SU-DHL-6 (cell line): ENCODE data around the gene TGFA.

ENCODE experiments used
- CTCF ChIP-seq: fragments of 200-600 bp; sonication (generic); IDR thresholded peaks from one replicate; pipeline ENCODE4 v1.5.1; 2017; ENCODE audit warnings: antibody characterized with exemption, mild to moderate bottlenecking, low read length, moderate library complexity; ENCODE audit not compliant: insufficient read depth, poor library complexity, severe bottlenecking
- EZH2phosphoT487 ChIP-seq: fragments of 200-600 bp; sonication (generic), shearing (Covaris generic); conservative IDR thresholded peaks from 2 replicates; pipeline ENCODE4 v1.6.1; 2018; ENCODE audit warnings: mild to moderate bottlenecking, antibody characterized with exemption, low read length, moderate library complexity, mixed read lengths

GRCh38 chr2:70440621-70441020, 113.0 kb downstream of the TGFA start:
- TF ChIP-seq CTCF (no peak), EZH2phosphoT487 (no peak)
